GM12801 (cell line): ENCODE measurements around the gene DOK4.

Experiments used
- TF ChIP-seq, protein P1 (sequence below): IDR thresholded peaks from one replicate; pipeline ENCODE4 v1.5.1; 2011; ENCODE audit warnings: control low read depth; ENCODE audit not compliant: insufficient read length; ENCODE audit errors: extremely low read depth

Gene DOK4

GRCh38 chr16:57497121-57497520 is 10.8 kb upstream of the DOK4 start:
- TF ChIP-seq, protein P1, sequence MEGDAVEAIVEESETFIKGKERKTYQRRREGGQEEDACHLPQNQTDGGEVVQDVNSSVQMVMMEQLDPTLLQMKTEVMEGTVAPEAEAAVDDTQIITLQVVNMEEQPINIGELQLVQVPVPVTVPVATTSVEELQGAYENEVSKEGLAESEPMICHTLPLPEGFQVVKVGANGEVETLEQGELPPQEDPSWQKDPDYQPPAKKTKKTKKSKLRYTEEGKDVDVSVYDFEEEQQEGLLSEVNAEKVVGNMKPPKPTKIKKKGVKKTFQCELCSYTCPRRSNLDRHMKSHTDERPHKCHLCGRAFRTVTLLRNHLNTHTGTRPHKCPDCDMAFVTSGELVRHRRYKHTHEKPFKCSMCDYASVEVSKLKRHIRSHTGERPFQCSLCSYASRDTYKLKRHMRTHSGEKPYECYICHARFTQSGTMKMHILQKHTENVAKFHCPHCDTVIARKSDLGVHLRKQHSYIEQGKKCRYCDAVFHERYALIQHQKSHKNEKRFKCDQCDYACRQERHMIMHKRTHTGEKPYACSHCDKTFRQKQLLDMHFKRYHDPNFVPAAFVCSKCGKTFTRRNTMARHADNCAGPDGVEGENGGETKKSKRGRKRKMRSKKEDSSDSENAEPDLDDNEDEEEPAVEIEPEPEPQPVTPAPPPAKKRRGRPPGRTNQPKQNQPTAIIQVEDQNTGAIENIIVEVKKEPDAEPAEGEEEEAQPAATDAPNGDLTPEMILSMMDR: no peak

- TF ChIP-seq, protein P1: no peak
Observed at GRCh38 chr16:57493767-57494166, 7.5 kb upstream of the DOK4 start.

DNA sequence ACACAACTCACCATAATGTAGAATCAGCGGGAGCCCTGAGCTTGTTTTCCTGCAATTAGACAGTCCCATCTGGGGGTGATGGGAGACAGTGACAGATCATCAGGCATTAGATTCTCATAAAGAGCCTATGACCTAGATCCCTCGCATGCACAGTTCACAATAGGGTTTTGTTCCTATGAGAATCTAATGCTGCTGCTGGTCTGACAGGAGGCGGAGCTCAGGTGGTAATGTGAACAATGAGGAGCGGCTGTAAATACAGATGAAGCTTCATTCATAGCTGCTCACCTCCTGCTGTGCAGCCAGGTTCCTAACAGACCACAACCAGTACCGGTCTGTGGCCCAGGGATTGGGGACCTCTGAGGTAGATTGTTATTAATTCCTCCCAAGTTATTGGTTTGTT is 2.9 kb upstream of the DOK4 start:
- TF ChIP-seq, protein P1: no peak

- TF ChIP-seq, protein P1: no peak
Observed at GRCh38 chr16:57486858-57487834, 853 bp upstream of the DOK4 start.

GRCh38 chr16:57485091-57485915 is 990 bp downstream of the DOK4 start:
- TF ChIP-seq, protein P1: no peak

GRCh38 chr16:57484515-57485005 is 1.7 kb downstream of the DOK4 start:
- TF ChIP-seq, protein P1: no peak
